NCI-H526 (cell line): Measurements from ENCODE around the gene CNGA3.
A peak's percentile ranks its signal among the peaks of the same experiment; 100 is the strongest.

Source experiments
- DNase-seq, 2 experiments: peaks; one replicate each; lab custom pipeline; 2025; lab: John Stamatoyannopoulos, UW

The CNGA3 gene

GRCh38 chr2:98377544-98377943 is 31.3 kb downstream of the CNGA3 start:
- DNase-seq, result no peak

GRCh38 chr2:98378196-98378595 is 31.9 kb downstream of the CNGA3 start:
- no peak for DNase-seq

- no peak for DNase-seq
These were observed 32.6 kb downstream of the CNGA3 start for GRCh38 chr2:98378901-98379300.

GRCh38 chr2:98379311-98380202 is 33.3 kb downstream of the CNGA3 start:
- no peak for DNase-seq

- no peak for DNase-seq
These were observed 33.9 kb downstream of the CNGA3 start for GRCh38 chr2:98380203-98380535.

- no peak for DNase-seq
These were observed 35.2 kb downstream of the CNGA3 start for GRCh38 chr2:98381494-98381893.

- DNase-seq, result no peak
These were observed 35.8 kb downstream of the CNGA3 start for GRCh38 chr2:98382086-98382485.

- DNase-seq, result no peak
These were observed 36.5 kb downstream of the CNGA3 start for GRCh38 chr2:98382739-98383138.

- no peak for DNase-seq
These were observed 36.9 kb downstream of the CNGA3 start for GRCh38 chr2:98383166-98383565.

GRCh38 chr2:98385050-98385699 is 38.9 kb downstream of the CNGA3 start:
- DNase-seq, result peak; percentile 65 to 81

- no peak for DNase-seq
These were observed 41.2 kb downstream of the CNGA3 start for GRCh38 chr2:98387478-98387877.

- no peak for DNase-seq
These were observed 41.8 kb downstream of the CNGA3 start for GRCh38 chr2:98388081-98388480.

- no peak for DNase-seq
These were observed 42.5 kb downstream of the CNGA3 start for GRCh38 chr2:98388601-98389250.

- DNase-seq, result no peak
These were observed 43.0 kb downstream of the CNGA3 start for GRCh38 chr2:98389251-98389605.

- DNase-seq, result peak in 1 of 2 experiments; percentile 5
These were observed 44.6 kb downstream of the CNGA3 start for GRCh38 chr2:98390571-98391476.

- no peak for DNase-seq
These were observed 45.5 kb downstream of the CNGA3 start for GRCh38 chr2:98391581-98392270.

- DNase-seq, result no peak
These were observed 47.1 kb downstream of the CNGA3 start for GRCh38 chr2:98393354-98393753.

GRCh38 chr2:98394595-98395153 is 48.4 kb downstream of the CNGA3 start:
- DNase-seq, result no peak

- DNase-seq, result no peak
These were observed 49.7 kb downstream of the CNGA3 start for GRCh38 chr2:98395977-98396376.

GRCh38 chr2:98396745-98397355 is 50.6 kb downstream of the CNGA3 start:
- DNase-seq, result no peak

GRCh38 chr2:98399140-98399539 is 52.9 kb downstream of the CNGA3 start:
- no peak for DNase-seq
